Stimulated activated CD8-positive, alpha-beta memory T cell treated with anti-CD3 and anti-CD28 coated beads, Interleukin-7, amount 100 ng/mL, for 1 hour (primary cell): ENCODE measurements around the gene PDCD6IP.
"Not testable (repeated sequence)": the region's sequence is repeated elsewhere in the genome, so short reads cannot be mapped to it uniquely, and the experiment has no call there.

ENCODE experiments used
- DNase-seq, 2 donors: peaks; one replicate each; pipeline ENCODE4 v3.0.0-alpha.2; 2020; ENCODE audit warnings: low read depth in 2 of 2

Gene PDCD6IP

GRCh38 chr3:33795131-33795530, 3.3 kb upstream of the PDCD6IP start:
- no peak for DNase-seq

GRCh38 chr3:33795856-33796536, 2.4 kb upstream of the PDCD6IP start:
- no peak for DNase-seq

- DNase-seq, result no peak
These were observed 365 bp upstream of the PDCD6IP start for GRCh38 chr3:33798113-33798417.

GRCh38 chr3:33799202-33799551, 747 bp downstream of the PDCD6IP start:
- no peak for DNase-seq

- no peak for DNase-seq
These were observed 4.8 kb downstream of the PDCD6IP start for GRCh38 chr3:33803252-33803651.

GRCh38 chr3:33803894-33804526, 5.6 kb downstream of the PDCD6IP start:
- DNase-seq, result no peak

GRCh38 chr3:33807191-33807590, 8.8 kb downstream of the PDCD6IP start:
- no peak for DNase-seq

GRCh38 chr3:33808559-33808958, 10.1 kb downstream of the PDCD6IP start:
- DNase-seq, result no peak

- DNase-seq, result no peak
These were observed 12.1 kb downstream of the PDCD6IP start for GRCh38 chr3:33810545-33810944.

- no peak for DNase-seq
These were observed 23.6 kb downstream of the PDCD6IP start for GRCh38 chr3:33821989-33822388.

GRCh38 chr3:33823821-33824220, 25.4 kb downstream of the PDCD6IP start:
- no peak for DNase-seq

GRCh38 chr3:33825111-33825510, 26.7 kb downstream of the PDCD6IP start:
- DNase-seq, result no peak

- no peak for DNase-seq
These were observed 27.8 kb downstream of the PDCD6IP start for GRCh38 chr3:33826206-33826605.

- no peak for DNase-seq
These were observed 28.3 kb downstream of the PDCD6IP start for GRCh38 chr3:33826688-33827087.

GRCh38 chr3:33829720-33830119, 31.3 kb downstream of the PDCD6IP start:
- DNase-seq, result no peak

- no peak for DNase-seq
These were observed 32.6 kb downstream of the PDCD6IP start for GRCh38 chr3:33831053-33831452.

GRCh38 chr3:33833408-33834095, 35.1 kb downstream of the PDCD6IP start:
- DNase-seq, result no peak

- DNase-seq, result no peak
These were observed 35.6 kb downstream of the PDCD6IP start for GRCh38 chr3:33834096-33834453.

GRCh38 chr3:33837182-33837581, 38.8 kb downstream of the PDCD6IP start:
- DNase-seq, result not testable (repeated sequence)

GRCh38 chr3:33839283-33839682, 40.9 kb downstream of the PDCD6IP start:
- no peak for DNase-seq

GRCh38 chr3:33840179-33840578, 41.7 kb downstream of the PDCD6IP start:
- DNase-seq, result no peak

- DNase-seq, result no peak
These were observed 50.4 kb downstream of the PDCD6IP start for GRCh38 chr3:33848624-33849347.

GRCh38 chr3:33850599-33850998, 52.2 kb downstream of the PDCD6IP start:
- DNase-seq, result not testable (repeated sequence)
